T-cell (primary cell): ENCODE results near the gene SLC6A5. TPM values are rescaled to one million over a fixed set of nuclear protein-coding genes. Genes with fewer than 3 reads are reported as not detected.
A peak's percentile ranks its signal among the peaks of the same experiment; 100 is the strongest.

Experiments
- ATAC-seq, 4 experiments: fragments of 200-7000 bp in 3 of 4; fragments of 150-1000 bp in 1 of 4; cut with Tn5 transposase; replicated peaks in 1 of 4; 1 replicate in 3 of 4; 2 replicates in 1 of 4; pipeline ENCODE4 v1.10.0; 2021; ENCODE audit warnings: moderate library complexity in 3 of 4, mild to moderate bottlenecking in 2 of 4, moderate number of reproducible peaks in 1 of 4
- CTCF ChIA-PET, 2 donors: fragments of 300-600 bp; sonication (Branson Sonifier 250); formaldehyde crosslinking; loops; one replicate each; lab custom pipeline; 2022; ENCODE audit warnings: antibody characterized with exemption in 2 of 2; lab: Charles Lee
- POLR2A ChIA-PET, 2 donors: fragments of 300-600 bp; sonication (Branson Sonifier 250); formaldehyde crosslinking; loops; one replicate each; lab custom pipeline; 2022; ENCODE audit warnings: antibody characterized with exemption in 2 of 2; lab: Charles Lee
- DNase-seq, 35 experiments: peaks; one replicate each; pipeline versions ENCODE4 v3.0.0 to v3.0.0-alpha.2; 2013 to 2023
- H3K27ac ChIP-seq: one replicate; pipeline ENCODE4 v1.5.1; 2013; ENCODE audit warnings: low read length
- H3K27me3 ChIP-seq, 2 experiments: replicated peaks in 1 of 2; 1 replicate in 1 of 2; 2 replicates in 1 of 2; pipeline versions ENCODE4 v1.6.1 to v1.7.0; 2013; ENCODE audit warnings: low read length in 1 of 2, mixed read lengths in 1 of 2; ENCODE audit not compliant: control insufficient read depth in 2 of 2, insufficient read depth in 2 of 2; ENCODE audit errors: extremely low read depth in 1 of 2
- H3K36me3 ChIP-seq, 2 donors: 1 replicate in 1 of 2; 2 replicates in 1 of 2; pipeline versions ENCODE4 v1.6.1 to v1.7.0; 2013; ENCODE audit warnings: low read length in 1 of 2; ENCODE audit not compliant: control insufficient read depth in 2 of 2, insufficient read depth in 1 of 2; ENCODE audit errors: extremely low read depth in 1 of 2
- H3K4me1 ChIP-seq, 2 experiments: 1 replicate in 1 of 2; 2 replicates in 1 of 2; pipeline versions ENCODE4 v1.6.1 to v1.7.0; 2013; ENCODE audit warnings: low read length in 2 of 2, mixed read lengths in 1 of 2; ENCODE audit not compliant: insufficient read depth in 2 of 2, control insufficient read depth in 1 of 2; ENCODE audit errors: extremely low read depth in 1 of 2
- H3K4me3 ChIP-seq, 2 donors: 1 replicate in 1 of 2; 2 replicates in 1 of 2; pipeline versions ENCODE4 v1.5.1 to v1.7.0; 2013; ENCODE audit warnings: mild to moderate bottlenecking in 2 of 2, low read length in 1 of 2, moderate library complexity in 1 of 2; ENCODE audit not compliant: control insufficient read depth in 1 of 2; ENCODE audit errors: extremely low read depth in 1 of 2
- H3K9me3 ChIP-seq: 2 replicates; pipeline ENCODE4 v1.7.0; 2013
- H3K27ac Mint-ChIP-seq, 2 donors: one replicate each; pipeline ENCODE4 v1.8.0; 2020 to 2021; ENCODE audit warnings: mild to moderate bottlenecking in 2 of 2, mixed read lengths in 2 of 2
- H3K27me3 Mint-ChIP-seq, 2 donors: one replicate each; pipeline ENCODE4 v1.8.0; 2021 to 2022; ENCODE audit warnings: mixed read lengths in 2 of 2
- H3K36me3 Mint-ChIP-seq: one replicate; pipeline ENCODE4 v1.8.0; 2021; ENCODE audit warnings: mixed read lengths
- H3K4me1 Mint-ChIP-seq, 3 donors: one replicate each; pipeline ENCODE4 v1.8.0; 2020 to 2022; ENCODE audit warnings: mixed read lengths in 3 of 3, mild to moderate bottlenecking in 1 of 3
- H3K4me3 Mint-ChIP-seq, 3 donors: one replicate each; pipeline ENCODE4 v1.8.0; 2020 to 2022; ENCODE audit warnings: mild to moderate bottlenecking in 3 of 3, mixed read lengths in 3 of 3, moderate library complexity in 3 of 3
- H3K9me3 Mint-ChIP-seq, 3 donors: one replicate each; pipeline ENCODE4 v1.8.0; 2020 to 2022; ENCODE audit warnings: mixed read lengths in 3 of 3
- WGBS: methylation state at CpG from one replicate; pipeline ENCODE4 v1.1.5; 2013; ENCODE audit warnings: missing lambda C conversion rate; ENCODE audit not compliant: insufficient coverage; 5-methylcytosine and 5-hydroxymethylcytosine counted together
- total RNA-seq, 35 experiments: library from RNA in 6 of 35; stranded (reverse) in 6 of 35; fragments of 120-200 nt in 1 of 35; gene quantifications; one replicate each; pipeline versions ENCODE4 v1.2.1 to v1.2.4 and lab custom pipeline; 2013 to 2026

The SLC6A5 gene
- total RNA-seq, 5 donors from 2014 or later (not counting 1 experiment from before 2014, with no cell fraction given), result not detected

DNA sequence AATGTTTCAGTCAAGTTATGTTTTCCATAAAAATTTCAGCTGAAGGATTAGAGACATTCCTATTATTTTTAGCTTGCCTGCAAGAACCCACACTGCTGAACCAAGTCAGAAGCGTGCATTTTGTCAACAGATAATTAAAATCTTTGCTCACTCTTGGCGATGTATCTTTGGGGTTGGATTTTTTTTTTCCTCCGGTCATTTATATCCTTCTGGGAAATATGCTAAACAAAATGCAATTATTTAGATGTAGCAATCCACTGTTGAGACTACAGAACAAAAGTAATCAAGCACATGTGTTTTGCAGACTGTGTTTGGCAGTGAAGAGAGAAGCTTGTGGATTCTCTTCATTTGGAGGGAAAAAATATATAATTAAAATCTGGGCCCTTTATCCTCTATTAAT is 54.6 kb downstream of the SLC6A5 start:
- H3K27ac Mint-ChIP-seq, result no peak overlapping the region
- WGBS, result no CpG with 5 or more reads among the region's 3 CpGs
- Histone ChIP-seq H3K27ac (no peak overlapping the region), H3K27me3 (peaks cover 0 to 2% of the 10 kb centered on the region in 2 experiments), H3K9me3 (no peaks in the 10 kb centered on the region), H3K36me3 (no peaks in the 10 kb centered on the region), H3K4me3 (no peak overlapping the region), H3K4me1 (no peaks in the 10 kb centered on the region)
- ATAC-seq (no peak), DNase-seq (no peak)
- CTCF ChIA-PET, result no interaction called here
- H3K4me3 Mint-ChIP-seq, result no peak overlapping the region
- POLR2A ChIA-PET, result no interaction called here
- no peaks in the 10 kb centered on the region for H3K36me3 Mint-ChIP-seq
- peaks cover 5 to 13% of the 10 kb centered on the region in 2 donors for H3K27me3 Mint-ChIP-seq
- no peaks in the 10 kb centered on the region for H3K4me1 Mint-ChIP-seq
- H3K9me3 Mint-ChIP-seq, result no peaks in the 10 kb centered on the region

DNA sequence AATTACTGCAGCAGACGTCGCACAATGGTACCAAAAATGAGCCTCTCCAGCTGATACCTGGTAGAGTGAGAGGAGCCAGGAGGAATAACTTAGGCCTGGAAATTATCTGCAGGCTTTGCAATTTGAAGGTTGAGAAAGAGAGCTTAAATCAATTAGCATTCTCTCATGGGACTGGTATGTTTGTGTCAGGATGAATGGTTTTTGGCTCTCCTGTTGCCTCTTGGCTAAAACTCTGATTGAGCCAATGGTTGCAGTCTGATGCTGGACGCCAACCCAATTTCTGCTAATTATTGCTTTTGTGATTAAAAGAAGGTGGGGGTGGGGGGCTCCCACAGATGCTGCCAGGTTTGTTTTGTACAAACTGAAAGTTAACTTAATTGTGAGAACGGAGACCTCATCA is 57.5 kb downstream of the SLC6A5 start:
- Mint-ChIP-seq H3K9me3 (peaks cover 0 to 3% (median 0%) of the 10 kb centered on the region in 3 donors), H3K27me3 (peaks cover 5 to 13% of the 10 kb centered on the region in 2 donors), H3K4me3 (no peak overlapping the region), H3K36me3 (no peaks in the 10 kb centered on the region), H3K27ac (no peak overlapping the region), H3K4me1 (no peaks in the 10 kb centered on the region)
- ChIA-PET CTCF (interaction anchor here in 1 of 2 donors (1.1 kb wide), 1 partner anchor 9 kb away, joined by 10 read pairs; no protein-coding TSS in a partner anchor), POLR2A (no interaction called here)
- no peaks in the 10 kb centered on the region for H3K4me1 ChIP-seq
- H3K36me3 ChIP-seq, result no peaks in the 10 kb centered on the region
- no peak overlapping the region for H3K4me3 ChIP-seq
- WGBS, result 80% methylated on average over 2 of the region's 4 CpGs
- no peaks in the 10 kb centered on the region for H3K9me3 ChIP-seq
- H3K27ac ChIP-seq, result no peak overlapping the region
- ATAC-seq, result no peak
- DNase-seq, result no peak
- H3K27me3 ChIP-seq, result peaks cover 0 to 2% of the 10 kb centered on the region in 2 experiments

DNA sequence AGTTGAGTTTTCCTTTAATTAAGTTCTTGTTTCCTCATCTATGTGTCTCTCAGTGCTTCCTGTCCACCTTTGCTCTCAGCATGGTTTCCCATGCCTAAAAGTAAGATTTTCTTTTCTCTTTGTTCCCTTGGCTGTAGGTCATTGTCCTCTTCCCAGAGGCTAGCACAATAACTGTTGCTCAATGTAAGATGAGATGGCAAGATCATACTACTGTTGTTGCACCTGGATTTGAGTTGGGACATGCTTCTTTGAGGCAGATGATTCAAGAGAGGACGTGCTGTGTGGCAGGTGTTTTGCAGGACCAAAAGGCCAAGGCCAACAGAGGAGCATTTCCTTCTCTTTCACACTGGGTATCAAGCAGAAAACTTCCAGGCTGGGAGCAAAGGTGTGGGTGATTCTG is 58.7 kb downstream of the SLC6A5 start:
- CTCF ChIA-PET, result no interaction called here
- Histone ChIP-seq H3K36me3 (no peaks in the 10 kb centered on the region), H3K4me3 (no peak overlapping the region), H3K27ac (no peak overlapping the region), H3K4me1 (no peaks in the 10 kb centered on the region), H3K27me3 (peaks cover 0 to 2% of the 10 kb centered on the region in 2 experiments), H3K9me3 (no peaks in the 10 kb centered on the region)
- H3K4me1 Mint-ChIP-seq, result no peaks in the 10 kb centered on the region
- no peak overlapping the region for H3K27ac Mint-ChIP-seq
- no CpG with 5 or more reads among the region's 1 CpG for WGBS
- ATAC-seq, result no peak
- H3K27me3 Mint-ChIP-seq, result peaks cover 5 to 13% of the 10 kb centered on the region in 2 donors
- DNase-seq, result no peak
- no peaks in the 10 kb centered on the region for H3K36me3 Mint-ChIP-seq
- no peak overlapping the region for H3K4me3 Mint-ChIP-seq
- POLR2A ChIA-PET, result no interaction called here
- H3K9me3 Mint-ChIP-seq, result peaks cover 3 to 8% (median 5%) of the 10 kb centered on the region in 3 donors

DNA sequence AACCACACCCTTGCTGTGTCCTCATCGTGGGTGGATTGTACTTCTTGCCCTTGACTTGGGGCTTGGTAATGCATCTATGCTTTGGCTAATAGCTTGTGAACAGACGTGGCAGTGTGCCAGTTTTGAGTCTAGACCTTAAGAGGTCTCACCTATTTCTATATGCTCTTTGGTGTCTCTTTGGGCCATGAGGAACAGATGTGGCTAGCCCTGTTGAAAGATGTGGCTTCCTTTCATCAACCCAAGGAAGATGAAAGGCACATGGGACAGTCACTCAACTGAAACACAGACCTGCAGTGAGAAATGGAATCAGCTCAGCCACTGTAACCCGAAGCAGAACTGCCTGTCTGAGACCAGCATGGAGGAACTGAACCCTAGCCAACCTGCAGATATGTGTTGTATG is 62.0 kb downstream of the SLC6A5 start:
- WGBS, result 75% methylated on average over 2 of the region's 3 CpGs
- peaks cover 10 to 24% of the 10 kb centered on the region in 2 donors for H3K27me3 Mint-ChIP-seq

DNA sequence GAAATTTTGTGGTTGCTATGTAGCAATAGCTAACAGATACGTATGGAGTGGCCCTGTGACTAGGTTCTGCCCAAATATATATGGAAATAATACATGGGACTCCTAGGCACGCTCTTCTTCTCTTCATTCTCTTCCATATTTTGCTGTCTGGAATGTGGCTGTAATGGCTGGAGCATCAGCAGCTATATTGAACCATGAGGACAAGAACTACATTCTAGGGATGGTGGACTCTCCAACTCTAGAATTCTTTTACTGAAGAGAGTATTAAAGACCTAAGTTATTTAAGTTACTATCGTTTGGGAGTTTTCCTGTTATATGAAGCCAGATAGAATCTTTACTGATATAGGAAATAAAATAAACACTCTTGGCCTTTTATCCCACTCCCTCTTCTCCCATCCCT is 62.4 kb downstream of the SLC6A5 start:
- CTCF ChIA-PET, result no interaction called here
- H3K4me1 Mint-ChIP-seq, result no peaks in the 10 kb centered on the region
- WGBS, result no CpG with 5 or more reads among the region's 3 CpGs

More for the DNA sequence above, 62.0 kb downstream of the SLC6A5 start:
- DNase-seq (no peak), ATAC-seq (no peak)
- Histone ChIP-seq H3K27me3 (peaks cover 2% of the 10 kb centered on the region in 2 experiments), H3K4me3 (no peak overlapping the region), H3K9me3 (no peaks in the 10 kb centered on the region), H3K27ac (no peak overlapping the region), H3K4me1 (no peaks in the 10 kb centered on the region), H3K36me3 (no peaks in the 10 kb centered on the region)
- ChIA-PET CTCF (no interaction called here), POLR2A (no interaction called here)
- Mint-ChIP-seq H3K9me3 (peaks cover 3 to 8% (median 5%) of the 10 kb centered on the region in 3 donors), H3K36me3 (no peaks in the 10 kb centered on the region), H3K4me3 (no peak overlapping the region), H3K4me1 (no peaks in the 10 kb centered on the region), H3K27ac (no peak overlapping the region)

GRCh38 chr11:20668131-20668809 is 68.9 kb downstream of the SLC6A5 start:
- peaks cover 61 to 62% of the 10 kb centered on the region in 2 donors for H3K27me3 Mint-ChIP-seq
- POLR2A ChIA-PET, result no interaction called here
- H3K36me3 Mint-ChIP-seq, result no peaks in the 10 kb centered on the region
- H3K9me3 Mint-ChIP-seq, result no peaks in the 10 kb centered on the region
- H3K9me3 ChIP-seq, result no peaks in the 10 kb centered on the region
- no peak overlapping the region for H3K27ac Mint-ChIP-seq
- DNase-seq (no peak), ATAC-seq (no peak)
- CTCF ChIA-PET, result no interaction called here
- H3K27ac ChIP-seq, result no peak overlapping the region
- H3K4me1 ChIP-seq, result peaks cover 0 to 8% of the 10 kb centered on the region in 2 experiments
- no peaks in the 10 kb centered on the region for H3K36me3 ChIP-seq
- H3K4me3 Mint-ChIP-seq, result peak overlapping the region in 1 of 3 donors; percentile 42
- H3K4me3 ChIP-seq, result no peak overlapping the region
- H3K27me3 ChIP-seq, result peaks cover 19 to 34% of the 10 kb centered on the region in 2 experiments
- 10% methylated on average over 5 of the region's 10 CpGs for WGBS
- peaks cover 12 to 18% (median 12%) of the 10 kb centered on the region in 3 donors for H3K4me1 Mint-ChIP-seq

More for the DNA sequence above, 62.4 kb downstream of the SLC6A5 start:
- no peak overlapping the region for H3K4me3 ChIP-seq
- no peaks in the 10 kb centered on the region for H3K4me1 ChIP-seq
- Mint-ChIP-seq H3K36me3 (no peaks in the 10 kb centered on the region), H3K9me3 (peaks cover 3 to 8% (median 5%) of the 10 kb centered on the region in 3 donors), H3K4me3 (no peak overlapping the region), H3K27me3 (peaks cover 14 to 24% of the 10 kb centered on the region in 2 donors), H3K27ac (no peak overlapping the region)
- POLR2A ChIA-PET, result no interaction called here
- no peaks in the 10 kb centered on the region for H3K36me3 ChIP-seq
- no peak for ATAC-seq
- DNase-seq, result no peak
- no peaks in the 10 kb centered on the region for H3K9me3 ChIP-seq
- no peak overlapping the region for H3K27ac ChIP-seq
- peaks cover 3% of the 10 kb centered on the region in 2 experiments for H3K27me3 ChIP-seq
